GM18951 (cell line): ENCODE measurements around the gene SLC25A22.

ENCODE experiments used
- POLR2A ChIP-seq: IDR thresholded peaks from 4 replicates; pipeline ENCODE4 v1.6.1; 2011; ENCODE audit warnings: mild to moderate bottlenecking; ENCODE audit not compliant: insufficient read length, insufficient read depth; ENCODE audit errors: extremely low read depth
- in situ Hi-C: fragments of 300-500 bp; cut with MboI; formaldehyde crosslinking; loops from one replicate; pipeline ENCODE4 v1.12.0; 2022; ENCODE audit warnings: low sequenced_read_pairs, mixed read lengths, inconsistent platforms; ENCODE audit not compliant: unreplicated experiment

The SLC25A22 gene

GRCh38 chr11:800473-800872 lies 2.4 kb upstream of the SLC25A22 start:
- in situ Hi-C loops: no loop called here

DNA sequence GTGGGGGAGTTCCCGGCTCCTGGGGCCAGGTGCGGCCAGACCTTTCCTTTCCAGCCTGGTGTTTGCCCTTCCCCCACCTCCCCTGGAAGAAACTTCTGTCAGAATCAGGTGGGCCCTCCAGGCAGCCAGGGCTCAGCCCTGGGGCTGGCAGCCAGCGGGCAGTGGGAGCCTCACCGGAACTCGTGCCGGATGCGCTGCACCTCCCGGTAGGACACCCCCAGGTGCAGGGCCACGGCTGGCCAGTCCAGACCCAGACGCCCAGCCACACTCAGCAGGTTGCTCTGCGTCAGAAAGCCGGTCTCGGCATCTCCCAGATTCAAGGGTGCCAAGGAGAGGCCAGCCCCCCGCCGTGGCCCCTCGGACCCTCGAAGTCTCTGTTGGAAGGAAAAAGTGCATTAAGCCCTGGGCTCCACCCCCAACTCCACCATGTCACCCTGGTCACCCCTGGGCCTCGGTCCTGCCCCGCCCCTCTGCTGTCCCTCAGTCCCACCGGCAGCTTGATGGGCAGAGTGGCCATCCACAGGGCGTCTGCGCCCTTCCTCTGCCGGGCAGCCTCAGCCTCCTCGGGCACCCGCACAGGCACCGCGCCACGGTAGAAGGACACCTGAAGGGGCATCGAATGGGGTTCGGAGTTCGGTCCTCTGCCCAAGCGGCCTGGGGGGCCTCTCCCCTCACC lies 1.7 kb upstream of the SLC25A22 start:
- in situ Hi-C loops: no loop called here
- no peak for TF ChIP-seq POLR2A

More at GRCh38 chr11:800473-800872, 2.4 kb upstream of the SLC25A22 start:
- no peak for TF ChIP-seq POLR2A

DNA sequence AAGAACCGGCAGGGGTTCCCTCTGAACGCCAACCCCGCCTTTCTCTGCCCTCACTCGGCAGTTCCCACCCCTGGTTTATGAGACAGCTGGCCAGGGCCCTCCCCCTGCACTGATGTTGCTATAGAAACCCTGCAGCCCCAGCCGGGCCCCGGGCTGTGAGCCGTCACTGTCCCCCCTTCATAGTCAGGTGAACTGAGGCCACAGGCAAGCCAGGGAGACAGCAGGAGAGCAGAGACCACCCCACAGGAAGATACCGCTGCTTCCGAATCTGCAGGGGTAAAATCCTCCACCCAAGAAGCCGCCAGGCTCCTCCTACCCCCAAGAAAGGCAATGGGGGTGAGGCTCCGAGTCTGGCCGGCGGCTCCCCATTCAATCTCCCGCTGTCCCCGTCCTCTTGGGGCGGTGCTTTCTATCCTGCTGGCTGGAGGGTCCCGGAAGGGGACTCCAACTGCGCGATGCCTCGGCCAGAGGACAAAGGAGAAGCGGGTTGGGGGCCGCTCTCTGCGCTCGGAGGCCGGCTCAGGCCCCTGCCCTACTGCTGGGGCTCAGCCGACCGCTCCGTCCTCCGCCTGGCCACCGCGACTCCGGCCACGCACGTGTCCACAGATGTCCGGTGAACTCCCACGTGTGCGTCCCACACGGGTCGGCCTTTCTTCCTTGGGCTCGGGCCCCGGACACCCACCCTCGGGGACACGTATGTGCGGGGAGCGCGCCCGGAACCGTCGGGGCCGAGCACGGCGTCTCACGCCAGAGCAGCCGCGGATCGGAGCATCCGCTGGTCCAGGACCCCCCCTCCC lies 587 bp downstream of the SLC25A22 start:
- in situ Hi-C loops: no loop called here
- TF ChIP-seq POLR2A: no peak

- in situ Hi-C loops: no loop called here
- TF ChIP-seq POLR2A: no peak
Measured at GRCh38 chr11:796565-797295, 1.4 kb downstream of the SLC25A22 start.

DNA sequence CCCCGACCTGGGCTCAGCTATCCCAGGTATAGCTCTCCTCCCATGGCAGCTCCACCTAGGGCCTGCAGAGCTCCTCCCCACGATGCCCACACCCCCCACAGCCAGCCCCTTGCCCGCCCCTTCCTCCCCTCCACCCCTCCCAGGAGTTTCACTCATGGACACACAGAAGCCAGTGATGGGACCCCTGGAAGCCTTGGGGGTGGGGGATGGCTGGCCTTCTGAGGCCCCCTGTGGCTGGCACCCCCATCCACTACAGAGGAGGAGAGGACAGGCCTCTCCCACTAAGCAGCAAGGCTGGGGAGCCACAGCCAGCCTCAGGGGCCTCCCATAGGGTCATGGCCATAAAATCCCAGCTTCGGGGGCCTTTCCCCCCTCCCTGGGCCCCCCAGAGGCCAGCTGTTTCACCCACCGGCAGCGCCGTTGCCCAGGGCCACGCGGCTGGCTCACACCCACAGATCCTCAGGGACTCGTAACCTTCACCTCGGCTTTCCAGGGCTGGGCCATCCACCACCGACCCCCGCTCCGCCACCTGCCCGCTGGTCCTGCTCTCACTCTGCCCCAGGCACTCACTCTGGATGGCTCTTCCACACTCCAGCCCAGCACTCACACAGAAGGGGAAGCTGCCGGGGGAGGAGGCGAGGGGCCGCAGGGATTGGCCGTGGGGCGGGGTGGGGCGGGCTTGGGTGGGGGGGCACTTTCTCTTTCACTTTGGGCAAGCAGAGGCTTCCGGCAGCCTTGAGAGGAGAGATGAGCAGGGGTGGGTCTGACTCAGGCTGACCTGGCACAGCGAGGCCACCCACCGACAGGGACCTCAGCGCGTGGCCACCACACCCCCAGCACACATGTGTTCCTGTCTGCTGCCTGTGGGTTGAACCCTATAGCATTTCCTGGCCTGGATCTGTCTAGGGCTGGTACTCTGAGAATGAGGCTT lies 2.2 kb downstream of the SLC25A22 start:
- in situ Hi-C loops: no loop called here
- TF ChIP-seq POLR2A: peak; percentile 68

- TF ChIP-seq POLR2A: no peak
- in situ Hi-C loops: no loop called here
Measured at GRCh38 chr11:794766-795633, 3.1 kb downstream of the SLC25A22 start.

- in situ Hi-C loops: no loop called here
- no peak for TF ChIP-seq POLR2A
Measured at GRCh38 chr11:794013-794765, 3.9 kb downstream of the SLC25A22 start.

DNA sequence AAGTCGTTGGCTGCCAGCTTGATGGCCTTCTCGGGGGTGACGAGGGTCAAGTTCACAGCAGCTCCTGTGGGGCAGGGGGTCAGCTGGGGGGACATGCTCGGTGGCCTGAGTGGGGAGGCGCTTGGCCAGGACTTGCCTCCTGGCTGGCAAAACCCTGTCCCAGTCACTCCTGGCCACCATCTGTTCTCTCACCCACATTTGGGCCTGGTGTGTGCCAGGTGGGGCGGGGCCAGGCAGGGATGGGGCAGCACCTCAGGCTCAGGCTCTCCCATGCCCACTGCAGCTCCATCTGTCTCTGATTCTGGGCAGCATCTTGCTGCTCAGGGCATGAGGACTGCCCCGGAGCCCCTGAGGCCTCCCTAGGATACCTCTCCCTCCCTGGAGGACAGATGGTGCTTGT lies 4.5 kb downstream of the SLC25A22 start:
- in situ Hi-C loops: no loop called here
- no peak for TF ChIP-seq POLR2A

DNA sequence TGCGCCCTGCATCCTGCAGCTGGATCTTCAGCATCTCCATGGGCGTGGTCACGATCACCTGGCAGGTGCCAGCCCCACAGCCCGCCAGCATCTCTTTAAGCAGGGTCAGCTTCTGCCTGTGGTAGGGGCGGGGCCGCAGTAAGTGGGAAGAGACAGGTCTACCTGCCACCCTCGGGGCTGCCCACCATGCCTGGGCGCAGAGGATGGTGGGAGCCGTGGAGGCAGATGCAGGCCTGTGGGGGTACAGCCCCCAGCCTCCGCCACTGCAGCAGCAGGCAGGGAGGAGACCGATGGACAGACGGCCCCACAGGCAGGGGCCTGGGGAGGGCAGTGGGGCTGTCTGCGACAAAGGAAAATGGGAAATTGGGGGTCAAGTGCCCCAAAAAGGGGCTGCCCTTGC lies 5.2 kb downstream of the SLC25A22 start:
- TF ChIP-seq POLR2A: no peak

DNA sequence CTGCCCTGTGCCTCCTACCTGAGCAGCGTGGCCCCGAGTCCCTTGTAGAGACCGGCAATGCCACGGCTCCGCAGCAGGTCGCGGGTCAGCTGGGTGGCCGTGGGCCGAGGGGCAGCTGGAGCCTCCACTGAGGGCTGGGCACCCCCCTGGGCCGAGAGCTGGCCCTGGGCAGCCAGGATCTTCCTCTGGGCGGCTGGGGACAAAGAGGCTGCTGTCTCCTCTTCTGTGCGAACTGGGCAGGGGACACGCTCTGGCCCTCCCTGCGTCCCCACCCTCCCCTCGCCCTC lies 5.6 kb downstream of the SLC25A22 start:
- TF ChIP-seq POLR2A: no peak
- in situ Hi-C loops: no loop called here

More for the DNA sequence above, 5.2 kb downstream of the SLC25A22 start:
- in situ Hi-C loops: no loop called here
